SK-N-SH (cell line): ENCODE measurements around the gene BNC2. TPM values are rescaled to one million over a fixed set of nuclear protein-coding genes. Genes with fewer than 3 reads are reported as not detected.

ENCODE experiments used
- CTCF ChIA-PET: fragments of 300-600, 350-600 bp; formaldehyde crosslinking; extraction: SDS; loops from one replicate; lab custom pipeline; 2021; lab: Yijun Ruan, JAX
- POLR2A ChIA-PET: fragments of 350-600 bp; sonication (Branson Sonifier 250); formaldehyde crosslinking; extraction: SDS; loops from one replicate; lab custom pipeline; 2020; ENCODE audit warnings: antibody characterized with exemption, inconsistent platforms; lab: Yijun Ruan, JAX
- DNase-seq: peaks from one replicate; pipeline ENCODE4 v3.0.0; 2012
- H2AFZ ChIP-seq: fragments of 200-600 bp; sonication (generic); 2 replicates; pipeline ENCODE4 v1.8.1; 2016; ENCODE audit warnings: antibody characterized with exemption, mild to moderate bottlenecking, low read depth
- H3F3A ChIP-seq: fragments of 200-600 bp; sonication (generic); replicated peaks from 2 replicates; pipeline ENCODE3; 2016; ENCODE audit warnings: antibody characterized with exemption, mild to moderate bottlenecking; ENCODE audit not compliant: insufficient read depth
- H3K27ac ChIP-seq, 2 experiments: fragments of 200-500 bp in 1 of 2; fragments of 200-600 bp in 1 of 2; sonication (Bioruptor generic) in 1 of 2; sonication (generic), shearing (Covaris generic) in 1 of 2; 2 replicates each; pipeline versions ENCODE4 v1.5.1 to v1.6.1; 2014 to 2016; ENCODE audit warnings: low read depth in 2 of 2, inconsistent platforms in 1 of 2, low read length in 1 of 2, mild to moderate bottlenecking in 1 of 2, mixed read lengths in 1 of 2
- H3K27me3 ChIP-seq: fragments of 200-600 bp; sonication (generic), shearing (Covaris generic); 2 replicates; pipeline ENCODE4 v1.6.1; 2016; ENCODE audit warnings: mixed run types; ENCODE audit not compliant: insufficient read depth
- H3K36me3 ChIP-seq, 2 experiments: fragments of 200-500 bp in 1 of 2; fragments of 200-600 bp in 1 of 2; sonication (Bioruptor generic) in 1 of 2; sonication (generic) in 1 of 2; replicated peaks in 1 of 2; 2 replicates each; pipeline versions ENCODE3 to v1.5.1; 2014 to 2016; ENCODE audit warnings: low read length in 1 of 2, mild to moderate bottlenecking in 1 of 2; ENCODE audit not compliant: insufficient read depth in 2 of 2, control insufficient read depth in 1 of 2
- H3K4me1 ChIP-seq, 2 experiments: fragments of 200-500 bp in 1 of 2; fragments of 200-600 bp in 1 of 2; sonication (Bioruptor generic) in 1 of 2; sonication (generic), shearing (Covaris generic) in 1 of 2; 2 replicates each; pipeline versions ENCODE4 v1.5.1 to v1.6.1; 2014 to 2016; ENCODE audit warnings: low read depth in 1 of 2, low read length in 1 of 2, mixed run types in 1 of 2; ENCODE audit not compliant: insufficient read depth in 2 of 2, control insufficient read depth in 1 of 2
- H3K4me2 ChIP-seq: fragments of 200-600 bp; sonication (generic), shearing (Covaris generic); 2 replicates; pipeline ENCODE4 v1.6.1; 2017; ENCODE audit warnings: mixed run types
- H3K4me3 ChIP-seq, 2 experiments: fragments of 200-500 bp in 1 of 2; fragments of 200-600 bp in 1 of 2; sonication (Bioruptor generic) in 1 of 2; sonication (generic), shearing (Covaris generic) in 1 of 2; 2 replicates each; pipeline versions ENCODE4 v1.5.1 to v1.8.1; 2014 to 2016; ENCODE audit warnings: low read depth in 2 of 2, inconsistent platforms in 1 of 2, low read length in 1 of 2, mild to moderate bottlenecking in 1 of 2, mixed read lengths in 1 of 2, moderate library complexity in 1 of 2
- H3K79me2 ChIP-seq: fragments of 200-600 bp; sonication (generic); 2 replicates; pipeline ENCODE4 v1.8.1; 2017; ENCODE audit warnings: mild to moderate bottlenecking; ENCODE audit not compliant: insufficient read depth
- H3K9ac ChIP-seq: fragments of 200-600 bp; sonication (generic); 2 replicates; pipeline ENCODE4 v1.6.1; 2017; ENCODE audit warnings: mixed run types
- H3K9me2 ChIP-seq: fragments of 200-600 bp; sonication (generic); 2 replicates; pipeline ENCODE4 v1.6.1; 2017; ENCODE audit warnings: mixed run types
- H3K9me3 ChIP-seq: fragments of 200-600 bp; sonication (generic); 2 replicates; pipeline ENCODE4 v1.6.1; 2017; ENCODE audit warnings: mixed run types, mild to moderate bottlenecking, moderate library complexity
- H4K20me1 ChIP-seq: fragments of 200-600 bp; sonication (generic); 2 replicates; pipeline ENCODE4 v1.6.1; 2017; ENCODE audit warnings: mild to moderate bottlenecking, mixed run types; ENCODE audit not compliant: insufficient read depth
- CHD2 ChIP-seq: fragments of 150-350 bp; IDR thresholded peaks from 2 replicates; pipeline ENCODE4 v1.6.1; 2018; ENCODE audit warnings: low read length; ENCODE audit not compliant: partially characterized antibody
- EP300 ChIP-seq, 2 experiments: IDR thresholded peaks; 2 replicates each; pipeline versions ENCODE4 v1.4.0 to v1.6.1; 2012; ENCODE audit warnings: borderline replicate concordance in 1 of 2, low read depth in 1 of 2, low read length in 1 of 2
- EZH2phosphoT487 ChIP-seq: fragments of 200-600 bp; sonication (generic); IDR thresholded peaks from 2 replicates; pipeline ENCODE4 v1.6.1; 2017; ENCODE audit warnings: low read depth, mixed run types, mild to moderate bottlenecking, antibody characterized with exemption, moderate library complexity, borderline replicate concordance
- FOSL2 ChIP-seq: IDR thresholded peaks from 2 replicates; pipeline ENCODE4 v1.4.0; 2012; ENCODE audit warnings: low read depth, mild to moderate bottlenecking, moderate library complexity, borderline replicate concordance
- FOXJ3 ChIP-seq: sonication (generic); formaldehyde crosslinking; IDR thresholded peaks from 2 replicates; pipeline ENCODE4 v1.5.1; 2020; ENCODE audit warnings: mild to moderate bottlenecking, missing genetic modification reagents
- GATA2 ChIP-seq: sonication (generic); formaldehyde crosslinking; IDR thresholded peaks from 2 replicates; pipeline ENCODE4 v1.5.0; 2020; ENCODE audit warnings: mild to moderate bottlenecking, missing genetic modification reagents
- MEF2A ChIP-seq: IDR thresholded peaks from 2 replicates; pipeline ENCODE4 v1.4.0; 2012; ENCODE audit warnings: low read depth, borderline replicate concordance
- NFIC ChIP-seq: IDR thresholded peaks from 2 replicates; pipeline ENCODE4 v1.4.0; 2012; ENCODE audit warnings: borderline replicate concordance
- NRF1 ChIP-seq: IDR thresholded peaks from 2 replicates; pipeline ENCODE4 v1.6.1; 2012; ENCODE audit warnings: low read depth, mild to moderate bottlenecking, low read length
- RAD21 ChIP-seq: IDR thresholded peaks from 2 replicates; pipeline ENCODE4 v1.6.1; 2012; ENCODE audit warnings: mild to moderate bottlenecking, low read length
- RCOR1 ChIP-seq: fragments of 150-350 bp; IDR thresholded peaks from 2 replicates; pipeline ENCODE4 v1.6.1; 2017; ENCODE audit warnings: antibody characterized with exemption, low read length
- SMC3 ChIP-seq: IDR thresholded peaks from 2 replicates; pipeline ENCODE4 v1.6.1; 2012; ENCODE audit warnings: low read depth, low read length, improper control_type of control experiment
- TCF12 ChIP-seq: IDR thresholded peaks from 2 replicates; pipeline ENCODE4 v1.4.0; 2012
- TEAD4 ChIP-seq: IDR thresholded peaks from 2 replicates; pipeline ENCODE4 v1.4.0; 2012; ENCODE audit warnings: mild to moderate bottlenecking, borderline replicate concordance; ENCODE audit not compliant: insufficient read depth
- YY1 ChIP-seq: IDR thresholded peaks from 2 replicates; pipeline ENCODE4 v1.4.0; 2012; ENCODE audit warnings: low read depth, mild to moderate bottlenecking
- WGBS: methylation state at CpG from one replicate; pipeline ENCODE4 v1.1.6; 2017; ENCODE audit warnings: low lambda C conversion rate; 5-methylcytosine and 5-hydroxymethylcytosine counted together
- polyA plus RNA-seq, 3 experiments: library from polyadenylated mRNA; depleted of rRNA; stranded (reverse); fragments of >200 nt; gene quantifications; 2 replicates each; pipeline ENCODE4 v1.2.3, GENCODE V29; 2012
- TF ChIP-seq, protein P1 (sequence below): fragments of 200-600 bp; sonication (generic); IDR thresholded peaks from 2 replicates; pipeline ENCODE4 v1.6.1; 2017; ENCODE audit warnings: antibody characterized with exemption, mild to moderate bottlenecking, moderate library complexity
- TF ChIP-seq, protein P2 (sequence below): fragments of 150-350 bp; IDR thresholded peaks from 2 replicates; pipeline ENCODE4 v1.6.1; 2016; ENCODE audit warnings: mild to moderate bottlenecking, low read depth, low read length
- TF ChIP-seq, protein P3 (sequence below): IDR thresholded peaks from 2 replicates; pipeline ENCODE4 v1.4.0; 2012; ENCODE audit warnings: low read depth, borderline replicate concordance
- TF ChIP-seq, protein P4 (sequence below): IDR thresholded peaks from 2 replicates; pipeline ENCODE4 v1.4.0; 2012; ENCODE audit warnings: low read depth, borderline replicate concordance

The BNC2 gene
- polyA plus RNA-seq, 1 of the 3 experiments (the other 2 are of a cell fraction): 8.8 TPM

DNA sequence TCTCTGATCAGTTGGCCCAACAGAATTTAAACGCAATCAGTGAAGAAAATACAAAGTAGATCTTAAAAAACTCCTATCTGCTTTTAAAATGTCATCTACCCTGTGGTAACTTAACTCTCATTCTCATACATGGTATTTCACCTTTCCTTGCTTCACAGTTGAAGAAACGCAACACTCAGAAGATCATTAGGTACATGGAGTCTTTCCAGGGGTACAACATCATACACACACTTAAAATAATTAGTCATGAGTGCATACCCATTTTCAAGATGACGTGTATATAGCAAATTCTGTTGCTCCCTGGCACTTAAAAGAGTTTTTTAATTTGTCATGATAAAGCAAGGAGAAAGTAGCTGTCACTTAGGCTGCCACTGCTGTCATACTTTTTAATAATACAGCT lies 259.9 kb downstream of the BNC2 start:
- CTCF ChIA-PET: interaction anchor here (1.3 kb wide), 1 partner anchor 30 kb away, joined by 3 read pairs; no protein-coding TSS in a partner anchor
- Histone ChIP-seq H3K9me3 (no peaks in the 10 kb centered on the region), H3K27ac (no peak overlapping the region), H3K79me2 (peaks cover 32% of the 10 kb centered on the region; the same call in 1 of the 2 replicates), H3K9me2 (no peaks in the 10 kb centered on the region), H2AFZ (no peak overlapping the region), H3K4me3 (no peak overlapping the region), H3K4me1 (no peaks in the 10 kb centered on the region; a peak in 1 of 4 replicates), H3F3A (peaks cover 7% of the 10 kb centered on the region), H3K27me3 (no peaks in the 10 kb centered on the region), H3K4me2 (no peak overlapping the region), H4K20me1 (no peaks in the 10 kb centered on the region), H3K9ac (no peak overlapping the region), H3K36me3 (no peaks in the 10 kb centered on the region)
- WGBS: 63% methylated on average over 3 of the region's 3 CpGs
- DNase-seq: no peak
- POLR2A ChIA-PET: no interaction called here
- TF ChIP-seq, protein P1, sequence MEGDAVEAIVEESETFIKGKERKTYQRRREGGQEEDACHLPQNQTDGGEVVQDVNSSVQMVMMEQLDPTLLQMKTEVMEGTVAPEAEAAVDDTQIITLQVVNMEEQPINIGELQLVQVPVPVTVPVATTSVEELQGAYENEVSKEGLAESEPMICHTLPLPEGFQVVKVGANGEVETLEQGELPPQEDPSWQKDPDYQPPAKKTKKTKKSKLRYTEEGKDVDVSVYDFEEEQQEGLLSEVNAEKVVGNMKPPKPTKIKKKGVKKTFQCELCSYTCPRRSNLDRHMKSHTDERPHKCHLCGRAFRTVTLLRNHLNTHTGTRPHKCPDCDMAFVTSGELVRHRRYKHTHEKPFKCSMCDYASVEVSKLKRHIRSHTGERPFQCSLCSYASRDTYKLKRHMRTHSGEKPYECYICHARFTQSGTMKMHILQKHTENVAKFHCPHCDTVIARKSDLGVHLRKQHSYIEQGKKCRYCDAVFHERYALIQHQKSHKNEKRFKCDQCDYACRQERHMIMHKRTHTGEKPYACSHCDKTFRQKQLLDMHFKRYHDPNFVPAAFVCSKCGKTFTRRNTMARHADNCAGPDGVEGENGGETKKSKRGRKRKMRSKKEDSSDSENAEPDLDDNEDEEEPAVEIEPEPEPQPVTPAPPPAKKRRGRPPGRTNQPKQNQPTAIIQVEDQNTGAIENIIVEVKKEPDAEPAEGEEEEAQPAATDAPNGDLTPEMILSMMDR: no peak
- TF ChIP-seq SMC3 (no peak), RCOR1 (no peak), NRF1 (no peak), CHD2 (no peak), NFIC (no peak), YY1 (no peak), EZH2phosphoT487 (no peak), MEF2A (no peak), FOXJ3 (no peak), RAD21 (no peak), EP300 (IDR thresholded peaks at IDR 0.05; ENCODE audit: borderline replicate concordance in 1 of 2, low read depth in 1 of 2, low read length in 1 of 2) (no peak), FOSL2 (no peak), TCF12 (no peak), GATA2 (no peak), TEAD4 (no peak)
- TF ChIP-seq, protein P2, sequence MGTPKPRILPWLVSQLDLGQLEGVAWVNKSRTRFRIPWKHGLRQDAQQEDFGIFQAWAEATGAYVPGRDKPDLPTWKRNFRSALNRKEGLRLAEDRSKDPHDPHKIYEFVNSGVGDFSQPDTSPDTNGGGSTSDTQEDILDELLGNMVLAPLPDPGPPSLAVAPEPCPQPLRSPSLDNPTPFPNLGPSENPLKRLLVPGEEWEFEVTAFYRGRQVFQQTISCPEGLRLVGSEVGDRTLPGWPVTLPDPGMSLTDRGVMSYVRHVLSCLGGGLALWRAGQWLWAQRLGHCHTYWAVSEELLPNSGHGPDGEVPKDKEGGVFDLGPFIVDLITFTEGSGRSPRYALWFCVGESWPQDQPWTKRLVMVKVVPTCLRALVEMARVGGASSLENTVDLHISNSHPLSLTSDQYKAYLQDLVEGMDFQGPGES: no peak
- TF ChIP-seq, protein P3, sequence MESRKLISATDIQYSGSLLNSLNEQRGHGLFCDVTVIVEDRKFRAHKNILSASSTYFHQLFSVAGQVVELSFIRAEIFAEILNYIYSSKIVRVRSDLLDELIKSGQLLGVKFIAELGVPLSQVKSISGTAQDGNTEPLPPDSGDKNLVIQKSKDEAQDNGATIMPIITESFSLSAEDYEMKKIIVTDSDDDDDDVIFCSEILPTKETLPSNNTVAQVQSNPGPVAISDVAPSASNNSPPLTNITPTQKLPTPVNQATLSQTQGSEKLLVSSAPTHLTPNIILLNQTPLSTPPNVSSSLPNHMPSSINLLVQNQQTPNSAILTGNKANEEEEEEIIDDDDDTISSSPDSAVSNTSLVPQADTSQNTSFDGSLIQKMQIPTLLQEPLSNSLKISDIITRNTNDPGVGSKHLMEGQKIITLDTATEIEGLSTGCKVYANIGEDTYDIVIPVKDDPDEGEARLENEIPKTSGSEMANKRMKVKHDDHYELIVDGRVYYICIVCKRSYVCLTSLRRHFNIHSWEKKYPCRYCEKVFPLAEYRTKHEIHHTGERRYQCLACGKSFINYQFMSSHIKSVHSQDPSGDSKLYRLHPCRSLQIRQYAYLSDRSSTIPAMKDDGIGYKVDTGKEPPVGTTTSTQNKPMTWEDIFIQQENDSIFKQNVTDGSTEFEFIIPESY: no peak
- TF ChIP-seq, protein P4, sequence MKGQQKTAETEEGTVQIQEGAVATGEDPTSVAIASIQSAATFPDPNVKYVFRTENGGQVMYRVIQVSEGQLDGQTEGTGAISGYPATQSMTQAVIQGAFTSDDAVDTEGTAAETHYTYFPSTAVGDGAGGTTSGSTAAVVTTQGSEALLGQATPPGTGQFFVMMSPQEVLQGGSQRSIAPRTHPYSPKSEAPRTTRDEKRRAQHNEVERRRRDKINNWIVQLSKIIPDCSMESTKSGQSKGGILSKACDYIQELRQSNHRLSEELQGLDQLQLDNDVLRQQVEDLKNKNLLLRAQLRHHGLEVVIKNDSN: no peak
